Central memory CD4-positive, alpha-beta T cell (primary cell): ENCODE results near the gene TEX261.
"Not testable (repeated sequence)": the region's sequence is repeated elsewhere in the genome, so short reads cannot be mapped to it uniquely, and the experiment has no call there.

Experiments
- DNase-seq: peaks from one replicate; pipeline ENCODE4 v3.0.0; 2022
- total RNA-seq, 3 experiments: gene quantifications; one replicate each; lab custom pipeline; 2026; lab: John Stamatoyannopoulos, UW

The TEX261 gene
- 22.6 to 79.8 (median 45.5) reads per million in 3 experiments for total RNA-seq

- peak; percentile 86 for DNase-seq
Measured at GRCh38 chr2:70994699-70995425, at the start of gene TEX261. Gene TEX261 (minus strand): TSS chr2:70994873. CDS start chr2:70994757, 116 bp downstream.

GRCh38 chr2:71043531-71044407, 49.1 kb upstream of the TEX261 start:
- DNase-seq, result no peak

- DNase-seq, result no peak
Measured at GRCh38 chr2:71042287-71042686, 47.6 kb upstream of the TEX261 start.

- DNase-seq, result not testable (repeated sequence)
Measured at GRCh38 chr2:71036296-71036695, 41.6 kb upstream of the TEX261 start.

GRCh38 chr2:71023553-71024243, 29.0 kb upstream of the TEX261 start:
- peak; percentile 53 for DNase-seq

- DNase-seq, result not testable (repeated sequence)
Measured at GRCh38 chr2:71021394-71021793, 26.7 kb upstream of the TEX261 start.

GRCh38 chr2:71019989-71020388, 25.3 kb upstream of the TEX261 start:
- DNase-seq, result not testable (repeated sequence)

- DNase-seq, result no peak
Measured at GRCh38 chr2:71018625-71019024, 24.0 kb upstream of the TEX261 start.

- DNase-seq, result not testable (repeated sequence)
Measured at GRCh38 chr2:71011786-71012185, 17.1 kb upstream of the TEX261 start.

- DNase-seq, result no peak
Measured at GRCh38 chr2:71008342-71008741, 13.7 kb upstream of the TEX261 start.

- no peak for DNase-seq
Measured at GRCh38 chr2:71006955-71007799, 12.5 kb upstream of the TEX261 start.

- DNase-seq, result no peak
Measured at GRCh38 chr2:71006323-71006722, 11.7 kb upstream of the TEX261 start.

- no peak for DNase-seq
Measured at GRCh38 chr2:71005271-71006202, 10.9 kb upstream of the TEX261 start.

GRCh38 chr2:71004857-71005256, 10.2 kb upstream of the TEX261 start:
- DNase-seq, result no peak

- DNase-seq, result no peak
Measured at GRCh38 chr2:71003966-71004755, 9.5 kb upstream of the TEX261 start.

- DNase-seq, result no peak
Measured at GRCh38 chr2:71003396-71003795, 8.7 kb upstream of the TEX261 start.

- DNase-seq, result no peak
Measured at GRCh38 chr2:71001981-71002570, 7.4 kb upstream of the TEX261 start.

- DNase-seq, result no peak
Measured at GRCh38 chr2:71001592-71001927, 6.9 kb upstream of the TEX261 start.

- peak; percentile 75 for DNase-seq
Measured at GRCh38 chr2:71000780-71001591, 6.3 kb upstream of the TEX261 start.
